Embryonic facial prominence (tissue), 1 donor: ENCODE measurements around the gene KCNIP3.

Source experiments
- DNase-seq: peaks from one replicate; pipeline ENCODE4 v3.0.0-alpha.2; 2016; ENCODE audit errors: extremely low spot score

Gene KCNIP3

GRCh38 chr2:95327861-95328260 is 30.7 kb downstream of the KCNIP3 start:
- DNase-seq, result no peak

GRCh38 chr2:95328358-95329125 is 31.4 kb downstream of the KCNIP3 start:
- no peak for DNase-seq

GRCh38 chr2:95329401-95329800 is 32.3 kb downstream of the KCNIP3 start:
- no peak for DNase-seq

GRCh38 chr2:95329891-95330793 is 33.0 kb downstream of the KCNIP3 start:
- DNase-seq, result no peak

GRCh38 chr2:95330794-95331338 is 33.7 kb downstream of the KCNIP3 start:
- DNase-seq, result no peak

- no peak for DNase-seq
These were observed 34.5 kb downstream of the KCNIP3 start for GRCh38 chr2:95331606-95332005.

GRCh38 chr2:95332036-95332435 is 34.9 kb downstream of the KCNIP3 start:
- DNase-seq, result no peak

GRCh38 chr2:95333056-95333455 is 35.9 kb downstream of the KCNIP3 start:
- no peak for DNase-seq

GRCh38 chr2:95333888-95334338 is 36.8 kb downstream of the KCNIP3 start:
- DNase-seq, result no peak

GRCh38 chr2:95334916-95335641 is 37.9 kb downstream of the KCNIP3 start:
- DNase-seq, result no peak

- DNase-seq, result no peak
These were observed 39.3 kb downstream of the KCNIP3 start for GRCh38 chr2:95336406-95336805.

GRCh38 chr2:95337829-95338228 is 40.7 kb downstream of the KCNIP3 start:
- DNase-seq, result no peak

- no peak for DNase-seq
These were observed 45.6 kb downstream of the KCNIP3 start for GRCh38 chr2:95342556-95343320.

GRCh38 chr2:95343429-95344214 is 46.5 kb downstream of the KCNIP3 start:
- DNase-seq, result no peak

GRCh38 chr2:95344215-95344583 is 47.1 kb downstream of the KCNIP3 start:
- DNase-seq, result no peak

GRCh38 chr2:95344656-95345055 is 47.5 kb downstream of the KCNIP3 start:
- no peak for DNase-seq

GRCh38 chr2:95345081-95345562 is 48.0 kb downstream of the KCNIP3 start:
- DNase-seq, result no peak

- DNase-seq, result peak; percentile 17
These were observed 48.5 kb downstream of the KCNIP3 start for GRCh38 chr2:95345563-95346230.

GRCh38 chr2:95346231-95346737 is 49.1 kb downstream of the KCNIP3 start:
- DNase-seq, result no peak
